Thyroid gland (tissue), 4 donors: ENCODE data around the gene CAMSAP2. TPM values are rescaled to one million over a fixed set of nuclear protein-coding genes. Genes with fewer than 3 reads are reported as not detected.
"Not testable (repeated sequence)": the region's sequence is repeated elsewhere in the genome, so short reads cannot be mapped to it uniquely, and the experiment has no call there.

Experiments used
- DNase-seq, 2 donors: peaks; one replicate each; pipeline ENCODE4 v3.0.0-alpha.2; 2019
- H3K27ac ChIP-seq, 3 donors: fragments of 200-600 bp; sonication (generic); 1 replicate in 2 of 3; 2 replicates in 1 of 3; pipeline ENCODE4 v1.5.1; 2016 to 2019; ENCODE audit warnings: mild to moderate bottlenecking in 1 of 3, moderate library complexity in 1 of 3
- H3K27me3 ChIP-seq: fragments of 200-600 bp; sonication (generic); one replicate; pipeline ENCODE4 v1.5.1; 2019
- H3K36me3 ChIP-seq, 2 donors: fragments of 200-600 bp; sonication (generic); one replicate each; pipeline ENCODE4 v1.5.1; 2016 to 2019
- H3K4me1 ChIP-seq, 2 donors: fragments of 200-600 bp; sonication (generic); one replicate each; pipeline ENCODE4 v1.5.1; 2017 to 2019
- H3K4me3 ChIP-seq, 3 donors: fragments of 200-600 bp; sonication (generic); replicated peaks in 1 of 3; 1 replicate in 2 of 3; 2 replicates in 1 of 3; pipeline ENCODE4 v1.5.1; 2016; ENCODE audit warnings: mild to moderate bottlenecking in 1 of 3
- H3K9me3 ChIP-seq: fragments of 200-600 bp; sonication (generic); one replicate; pipeline ENCODE4 v1.5.1; 2017
- CTCF ChIP-seq, 6 experiments: fragments of 200-600 bp in 3 of 6; fragments of 450-650 bp in 3 of 6; sonication (generic) in 3 of 6; IDR thresholded peaks; one replicate each; pipeline ENCODE4 v1.5.1; 2016 to 2019; ENCODE audit warnings: antibody characterized with exemption in 6 of 6, mild to moderate bottlenecking in 2 of 6, inconsistent platforms in 1 of 6, moderate library complexity in 1 of 6
- POLR2A ChIP-seq, 2 donors: fragments of 450-650 bp; IDR thresholded peaks; one replicate each; pipeline ENCODE4 v1.6.1; 2017; ENCODE audit warnings: antibody characterized with exemption in 2 of 2, mild to moderate bottlenecking in 2 of 2, moderate library complexity in 1 of 2
- WGBS, 2 donors: methylation state at CpG; one replicate each; pipeline ENCODE4 v1.1.5; 2017; 5-methylcytosine and 5-hydroxymethylcytosine counted together
- intact Hi-C: fragments of 100-400 bp; cut with DNase I; formaldehyde crosslinking; loops from one replicate; pipeline ENCODE4 v1.15.1; 2023
- total RNA-seq, 4 donors: library from RNA; depleted of rRNA; stranded (reverse); fragments of >200 nt; gene quantifications; one replicate each; pipeline ENCODE4 v1.2.3, GENCODE V29; 2016

Gene CAMSAP2
- total RNA-seq, 4 donors from 2014 or later = 36.3 to 53.5 (median 41.8) TPM

GRCh38 chr1:200744143-200744542 is 5.5 kb downstream of the CAMSAP2 start:
- WGBS, 2 donors = 91 to 96% methylated on average over 1 of the region's 1 CpG
- no peak for DNase-seq
- Histone ChIP-seq H3K36me3 (no peaks in the 10 kb centered on the region), H3K27ac (no peak overlapping the region), H3K4me1 (peaks cover 21 to 31% of the 10 kb centered on the region in 2 donors), H3K4me3 (no peak overlapping the region), H3K27me3 (no peaks in the 10 kb centered on the region), H3K9me3 (no peaks in the 10 kb centered on the region)
- intact Hi-C loops = loop anchor here (10.0 kb wide), 1 partner anchor 51 kb away; no protein-coding TSS in a partner anchor
- TF ChIP-seq CTCF (IDR thresholded peaks at IDR 0.05) = no peak

- no peaks in the 10 kb centered on the region for H3K27me3 ChIP-seq
- H3K9me3 ChIP-seq = no peaks in the 10 kb centered on the region
- DNase-seq = no peak
- intact Hi-C loops = loop anchor here (10.0 kb wide), 1 partner anchor 46 kb away; no protein-coding TSS in a partner anchor
- H3K4me3 ChIP-seq = no peak overlapping the region
- peaks cover 4 to 6% of the 10 kb centered on the region in 2 donors for H3K4me1 ChIP-seq
- no peaks in the 10 kb centered on the region for H3K36me3 ChIP-seq
- H3K27ac ChIP-seq = no peak overlapping the region
- TF ChIP-seq POLR2A (IDR thresholded peaks at IDR 0.05) (no peak), CTCF (IDR thresholded peaks at IDR 0.05) (no peak)
These were observed 10.4 kb downstream of the CAMSAP2 start for GRCh38 chr1:200749090-200749489.

GRCh38 chr1:200750749-200751148 is 12.1 kb downstream of the CAMSAP2 start:
- H3K9me3 ChIP-seq, H3K4me1 ChIP-seq, intact Hi-C loops, H3K27ac ChIP-seq, H3K36me3 ChIP-seq, H3K4me3 ChIP-seq, DNase-seq, H3K27me3 ChIP-seq: not testable (repeated sequence)
- WGBS, 2 donors = 92 to 97% methylated on average over 10 of the region's 10 CpGs

GRCh38 chr1:200751717-200752116 is 13.0 kb downstream of the CAMSAP2 start:
- Histone ChIP-seq H3K36me3 (no peaks in the 10 kb centered on the region), H3K27ac (no peak overlapping the region), H3K27me3 (no peaks in the 10 kb centered on the region), H3K4me1 (no peaks in the 10 kb centered on the region), H3K9me3 (no peaks in the 10 kb centered on the region), H3K4me3 (no peak overlapping the region)
- WGBS, 2 donors = 94 to 96% methylated on average over 2 of the region's 2 CpGs
- TF ChIP-seq CTCF (IDR thresholded peaks at IDR 0.05) = no peak
- no peak for TF ChIP-seq POLR2A (IDR thresholded peaks at IDR 0.05)
- no peak for DNase-seq
- intact Hi-C loops = no loop called here

GRCh38 chr1:200753650-200754198 is 15.0 kb downstream of the CAMSAP2 start:
- Histone ChIP-seq H3K27ac (no peak overlapping the region), H3K27me3 (no peaks in the 10 kb centered on the region), H3K4me3 (no peak overlapping the region), H3K36me3 (no peaks in the 10 kb centered on the region), H3K4me1 (peaks cover 0 to 6% of the 10 kb centered on the region in 2 donors), H3K9me3 (no peaks in the 10 kb centered on the region)
- intact Hi-C loops = no loop called here
- DNase-seq = no peak
- WGBS, 2 donors = 91 to 95% methylated on average over 5 of the region's 5 CpGs
- no peak for TF ChIP-seq CTCF (IDR thresholded peaks at IDR 0.05)
- no peak for TF ChIP-seq POLR2A (IDR thresholded peaks at IDR 0.05)
